ENCODE measurements around the gene RRP15. TPM values are rescaled to one million over a fixed set of nuclear protein-coding genes. Genes with fewer than 3 reads are reported as not detected.
A peak's percentile ranks its signal among the peaks of the same experiment; 100 is the strongest.

The RRP15 gene
- total RNA-seq, 2 donors from 2014 or later = 24.9 to 27.3 TPM

- Histone ChIP-seq H3K4me1 (ENCODE audit: control insufficient read depth, insufficient read depth, low read length) (no peaks in the 10 kb centered on the region), H3K9ac (ENCODE audit: extremely low read depth, low read length, poor library complexity, severe bottlenecking) (no peak overlapping the region), H3K27ac (ENCODE audit: low read depth, low read length) (no peak overlapping the region), H3K27me3 (ENCODE audit: control insufficient read depth, insufficient read depth, low read length, poor library complexity, severe bottlenecking) (no peaks in the 10 kb centered on the region), H3K9me3 (ENCODE audit: control insufficient read depth, low read length) (no peaks in the 10 kb centered on the region), H3K4me3 (ENCODE audit: low read length) (no peak overlapping the region), H3K36me3 (ENCODE audit: control insufficient read depth, insufficient read depth, low read length) (no peaks in the 10 kb centered on the region)
- no peaks in the 10 kb centered on the region for H3K9me3 Mint-ChIP-seq
- no peak overlapping the region for H3K4me3 Mint-ChIP-seq
- 89 to 96% methylated on average over 5 to 6 of the region's 6 CpGs for WGBS, 2 experiments (ENCODE audit: insufficient coverage in 1 of 2, insufficient read length in 1 of 2)
- peaks cover 7% of the 10 kb centered on the region for H3K4me1 Mint-ChIP-seq
- no peaks in the 10 kb centered on the region for H3K27me3 Mint-ChIP-seq (ENCODE audit: insufficient read depth)
- TF ChIP-seq CTCF (conservative IDR thresholded peaks at IDR 0.05) = no peak
- no peaks in the 10 kb centered on the region for H3K36me3 Mint-ChIP-seq (ENCODE audit: low read depth)
- no peak overlapping the region for H3K27ac Mint-ChIP-seq
- DNase-seq = no peak
These were observed 35.6 kb upstream of the RRP15 start for GRCh38 chr1:218249338-218250140.

- 87 to 96% methylated on average over 2 to 4 of the region's 4 CpGs for WGBS, 2 experiments (ENCODE audit: insufficient coverage in 1 of 2, insufficient read length in 1 of 2)
These were observed 34.6 kb upstream of the RRP15 start for GRCh38 chr1:218250492-218250891.

GRCh38 chr1:218254296-218254946 lies 30.7 kb upstream of the RRP15 start:
- Mint-ChIP-seq H3K27me3 (ENCODE audit: insufficient read depth) (peaks cover 3% of the 10 kb centered on the region), H3K4me3 (no peak overlapping the region), H3K9me3 (no peaks in the 10 kb centered on the region), H3K27ac (no peak overlapping the region), H3K36me3 (ENCODE audit: low read depth) (no peaks in the 10 kb centered on the region), H3K4me1 (peaks cover 10% of the 10 kb centered on the region)
- H3K27ac ChIP-seq (ENCODE audit: low read depth, low read length) = no peak overlapping the region
- TF ChIP-seq CTCF (conservative IDR thresholded peaks at IDR 0.05) = no peak
- H3K4me3 ChIP-seq (ENCODE audit: low read length) = no peak overlapping the region
- no peaks in the 10 kb centered on the region for H3K4me1 ChIP-seq (ENCODE audit: control insufficient read depth, insufficient read depth, low read length)
- no peaks in the 10 kb centered on the region for H3K9me3 ChIP-seq (ENCODE audit: control insufficient read depth, low read length)
- WGBS, 2 experiments (ENCODE audit: insufficient coverage in 1 of 2, insufficient read length in 1 of 2) = 75 to 76% methylated on average over 4 to 8 of the region's 8 CpGs
- H3K27me3 ChIP-seq (ENCODE audit: control insufficient read depth, insufficient read depth, low read length, poor library complexity, severe bottlenecking) = no peaks in the 10 kb centered on the region
- no peaks in the 10 kb centered on the region for H3K36me3 ChIP-seq (ENCODE audit: control insufficient read depth, insufficient read depth, low read length)
- DNase-seq = peak; percentile 58
- H3K9ac ChIP-seq (ENCODE audit: extremely low read depth, low read length, poor library complexity, severe bottlenecking) = no peak overlapping the region

More at GRCh38 chr1:218250492-218250891, 34.6 kb upstream of the RRP15 start:
- Histone ChIP-seq H3K9me3 (ENCODE audit: control insufficient read depth, low read length) (no peaks in the 10 kb centered on the region), H3K27me3 (ENCODE audit: control insufficient read depth, insufficient read depth, low read length, poor library complexity, severe bottlenecking) (no peaks in the 10 kb centered on the region), H3K36me3 (ENCODE audit: control insufficient read depth, insufficient read depth, low read length) (no peaks in the 10 kb centered on the region), H3K4me1 (ENCODE audit: control insufficient read depth, insufficient read depth, low read length) (no peaks in the 10 kb centered on the region), H3K4me3 (ENCODE audit: low read length) (no peak overlapping the region), H3K9ac (ENCODE audit: extremely low read depth, low read length, poor library complexity, severe bottlenecking) (no peak overlapping the region), H3K27ac (ENCODE audit: low read depth, low read length) (no peak overlapping the region)
- Mint-ChIP-seq H3K4me1 (peaks cover 10% of the 10 kb centered on the region), H3K27me3 (ENCODE audit: insufficient read depth) (no peaks in the 10 kb centered on the region), H3K4me3 (no peak overlapping the region), H3K27ac (no peak overlapping the region), H3K9me3 (no peaks in the 10 kb centered on the region), H3K36me3 (ENCODE audit: low read depth) (no peaks in the 10 kb centered on the region)
- peak; percentile 55 for TF ChIP-seq CTCF (conservative IDR thresholded peaks at IDR 0.05)
- DNase-seq = no peak
